HepG2 (cell line): ENCODE measurements around the gene PP2D1.

Source experiments
- AGO2 ChIP-seq: fragments of 200-400 bp; formaldehyde crosslinking; optimal IDR thresholded peaks from 2 replicates; pipeline ENCODE3; 2017; ENCODE audit warnings: mild to moderate bottlenecking, low read depth, low read length, moderate library complexity
- CTCF ChIP-seq: sonication (generic); formaldehyde crosslinking; IDR thresholded peaks from 2 replicates; pipeline ENCODE4 v1.5.0; 2020; ENCODE audit warnings: mild to moderate bottlenecking, missing genetic modification reagents, moderate library complexity
- EP300 ChIP-seq, 3 experiments: sonication (generic) in 1 of 3; formaldehyde crosslinking in 1 of 3; IDR thresholded peaks; 2 replicates each; pipeline versions ENCODE4 v1.5.1 to v1.6.1; 2011 to 2020; ENCODE audit warnings: low read depth in 2 of 3, low read length in 2 of 3, borderline replicate concordance in 1 of 3, improper control_type of control experiment in 1 of 3, mild to moderate bottlenecking in 1 of 3, missing genetic modification reagents in 1 of 3, moderate library complexity in 1 of 3
- JUN ChIP-seq: sonication (generic); formaldehyde crosslinking; IDR thresholded peaks from 2 replicates; pipeline ENCODE4 v1.4.0; 2020; ENCODE audit warnings: mild to moderate bottlenecking, missing genetic modification reagents
- MAZ ChIP-seq, 2 experiments: sonication (generic) in 1 of 2; formaldehyde crosslinking in 1 of 2; IDR thresholded peaks; 2 replicates each; pipeline versions ENCODE4 v1.5.0 to v1.6.1; 2012 to 2020; ENCODE audit warnings: low read depth in 2 of 2, mild to moderate bottlenecking in 2 of 2, borderline replicate concordance in 1 of 2, improper control_type of control experiment in 1 of 2, low read length in 1 of 2, missing genetic modification reagents in 1 of 2, moderate library complexity in 1 of 2
- POLR2AphosphoS5 ChIP-seq: IDR thresholded peaks from 2 replicates; pipeline ENCODE4 v1.6.1; 2012; ENCODE audit warnings: low read depth, low read length
- YY1 ChIP-seq: IDR thresholded peaks from 2 replicates; pipeline ENCODE4 v1.6.1; 2011; ENCODE audit warnings: low read length, low read depth, moderate library complexity, mild to moderate bottlenecking; ENCODE audit not compliant: insufficient read depth, insufficient replicate concordance
- ZNF816 ChIP-seq: sonication (generic); formaldehyde crosslinking; IDR thresholded peaks from 2 replicates; pipeline ENCODE4 v1.8.0; 2022; ENCODE audit warnings: missing genetic modification reagents, mild to moderate bottlenecking, borderline replicate concordance

- TF ChIP-seq YY1 = no peak
- no peak for TF ChIP-seq CTCF (CRISPR knock-in tag)
- no peak for TF ChIP-seq ZNF816 (CRISPR knock-in tag)
- no peak for TF ChIP-seq AGO2
- no peak for TF ChIP-seq POLR2AphosphoS5
- TF ChIP-seq JUN (CRISPR knock-in tag) = no peak
- no peak for TF ChIP-seq EP300 (IDR thresholded peaks at IDR 0.05; ENCODE audit: low read depth in 2 of 2, low read length in 2 of 2)
- TF ChIP-seq EP300 (CRISPR knock-in tag; IDR thresholded peaks at IDR 0.05; ENCODE audit: borderline replicate concordance) = no peak
- no peak for TF ChIP-seq MAZ (IDR thresholded peaks at IDR 0.05; ENCODE audit: borderline replicate concordance, low read depth, low read length)
- no peak for TF ChIP-seq MAZ (CRISPR knock-in tag; IDR thresholded peaks at IDR 0.05; ENCODE audit: low read depth)
Measured at GRCh38 chr3:20042331-20042730, 30.3 kb upstream of the PP2D1 start.
